Ureter (tissue), 1 donor: ENCODE results near the gene P2RY11. TPM values are rescaled to one million over a fixed set of nuclear protein-coding genes. Genes with fewer than 3 reads are reported as not detected.

Source experiments
- DNase-seq: peaks from one replicate; pipeline ENCODE4 v3.0.0-alpha.2; 2020; ENCODE audit warnings: low spot score
- total RNA-seq: library from RNA; stranded (reverse); gene quantifications from one replicate; pipeline ENCODE4 v1.2.4, GENCODE V29; 2023
- donor health status: DM: yes; HTN: yes; CAD: no.

Gene P2RY11
- total RNA-seq = 25.6 TPM

GRCh38 chr19:10111405-10111811 lies at the start of gene P2RY11:
Gene P2RY11 (plus strand): TSS chr19:10111693. CDS start chr19:10111722, 29 bp downstream.
- no peak for DNase-seq

GRCh38 chr19:10061717-10062310 lies 49.7 kb upstream of the P2RY11 start:
- DNase-seq = no peak

DNA sequence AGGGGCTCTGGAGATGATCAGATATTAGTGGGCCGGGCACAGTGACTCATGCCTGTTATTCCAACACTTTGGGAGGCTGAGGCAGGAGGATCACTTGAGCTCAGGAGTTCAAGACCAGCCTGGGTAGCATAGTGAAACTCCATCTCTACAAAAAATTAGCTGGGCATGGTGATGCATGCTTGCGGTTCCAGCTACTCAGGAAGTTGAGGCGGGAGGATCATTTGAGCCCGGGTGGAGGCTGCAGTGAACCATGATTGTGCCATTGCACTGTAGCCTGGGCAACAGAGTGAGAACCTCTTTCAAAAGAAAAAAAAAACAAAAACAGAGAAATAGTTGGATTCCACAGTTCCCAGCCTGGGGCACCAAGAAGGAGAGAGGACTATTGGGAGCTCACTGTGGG lies 43.3 kb upstream of the P2RY11 start:
- no peak for DNase-seq

- DNase-seq = no peak
Observed at GRCh38 chr19:10069046-10069445, 42.4 kb upstream of the P2RY11 start.

- no peak for DNase-seq
Observed at GRCh38 chr19:10070730-10071446, 40.6 kb upstream of the P2RY11 start.

DNA sequence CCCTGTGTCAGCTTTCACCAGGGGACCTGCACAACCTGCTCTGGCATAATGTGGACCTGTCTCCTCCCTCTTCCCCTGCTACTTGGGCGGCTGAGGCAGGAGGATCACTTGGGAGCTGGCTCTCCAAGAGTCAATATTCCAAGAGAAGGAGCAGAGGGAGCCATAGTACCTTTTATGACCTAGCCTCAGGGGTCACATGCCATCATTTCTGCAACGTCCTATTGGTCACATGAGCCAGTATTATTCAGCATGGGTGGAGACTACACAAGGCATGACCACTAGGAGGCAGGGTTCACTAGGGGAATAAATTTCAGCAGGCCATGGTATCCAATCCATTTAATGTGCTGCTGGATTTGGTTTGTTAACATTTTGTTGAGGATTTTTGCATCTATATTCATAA lies 37.3 kb upstream of the P2RY11 start:
- no peak for DNase-seq

DNA sequence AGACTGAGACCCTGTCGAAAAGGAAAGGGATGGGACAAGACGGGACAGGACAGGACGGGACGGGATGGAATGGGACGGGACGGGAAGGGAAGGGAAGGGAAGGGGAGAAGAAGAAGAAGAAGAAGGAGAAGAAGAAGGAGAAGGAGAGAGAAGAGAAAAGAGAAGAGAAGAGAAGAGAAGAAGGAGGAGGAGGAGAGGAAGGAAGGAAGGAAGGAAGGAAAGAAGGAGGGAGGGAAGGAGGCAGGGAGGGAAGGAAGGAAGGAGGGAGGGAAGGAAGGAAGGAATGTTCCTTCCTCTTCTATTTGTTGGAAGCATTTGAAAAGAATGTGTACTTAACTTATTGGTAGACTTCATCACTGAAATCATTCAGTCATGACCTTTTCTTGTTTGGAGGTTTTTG lies 35.0 kb upstream of the P2RY11 start:
- DNase-seq = no peak

GRCh38 chr19:10078329-10078728 lies 33.2 kb upstream of the P2RY11 start:
- no peak for DNase-seq

- no peak for DNase-seq
Observed at GRCh38 chr19:10079031-10079453, 32.5 kb upstream of the P2RY11 start.

- DNase-seq = no peak
Observed at GRCh38 chr19:10083911-10084310, 27.6 kb upstream of the P2RY11 start.

- no peak for DNase-seq
Observed at GRCh38 chr19:10084803-10085202, 26.7 kb upstream of the P2RY11 start.

DNA sequence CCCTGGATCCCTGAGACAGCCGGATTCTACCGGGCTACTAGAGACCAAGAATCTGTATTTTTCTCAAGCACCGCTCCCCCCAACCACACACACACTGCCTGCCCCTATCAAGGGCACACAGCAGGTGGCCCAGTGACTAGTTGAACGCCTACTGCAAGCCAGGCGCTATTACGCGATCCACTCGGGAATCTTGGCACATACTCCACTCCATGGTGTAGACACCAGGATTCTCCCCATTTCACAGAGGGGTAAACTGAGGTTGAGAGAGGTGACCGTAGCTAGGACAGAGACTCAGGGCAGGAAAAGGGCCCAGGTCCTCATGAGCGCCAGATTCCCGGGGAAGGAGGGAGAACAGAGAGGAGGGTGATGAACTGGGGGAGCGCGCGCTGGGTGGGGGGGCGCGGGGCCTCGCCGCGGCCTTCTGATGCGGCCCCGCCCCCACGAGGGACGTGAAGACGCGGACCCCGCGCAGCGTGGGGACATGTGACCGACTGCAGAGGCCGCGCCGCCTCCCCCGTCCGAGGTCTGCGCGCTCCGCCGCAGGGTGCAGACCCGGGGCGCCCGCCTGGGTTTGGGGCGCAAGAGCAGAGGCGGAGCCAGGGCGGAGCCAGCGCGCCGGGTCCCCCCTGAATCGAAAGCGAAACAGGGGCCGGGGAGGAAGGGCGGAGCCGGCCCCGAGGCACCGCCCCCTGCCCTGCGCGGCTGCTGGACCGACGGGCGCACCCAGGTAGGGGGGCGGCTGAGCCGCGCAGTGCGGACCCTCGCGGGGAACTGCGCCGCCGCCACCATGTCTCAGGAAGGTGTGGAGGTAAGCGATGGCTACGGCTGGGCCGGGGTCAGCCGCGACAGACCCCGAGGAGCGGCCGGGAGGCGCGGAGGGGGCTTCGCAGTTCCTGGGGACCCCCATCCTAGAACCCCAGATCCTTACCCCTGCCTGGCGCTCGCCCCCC lies 25.6 kb upstream of the P2RY11 start, which contains the start of gene SHFL:
Gene SHFL, plus strand, starts transcription at position 677 of the 950 bp plus-strand sequence. Its CDS starts 111 bp downstream, at position 788.
- DNase-seq = peak; percentile 80

DNA sequence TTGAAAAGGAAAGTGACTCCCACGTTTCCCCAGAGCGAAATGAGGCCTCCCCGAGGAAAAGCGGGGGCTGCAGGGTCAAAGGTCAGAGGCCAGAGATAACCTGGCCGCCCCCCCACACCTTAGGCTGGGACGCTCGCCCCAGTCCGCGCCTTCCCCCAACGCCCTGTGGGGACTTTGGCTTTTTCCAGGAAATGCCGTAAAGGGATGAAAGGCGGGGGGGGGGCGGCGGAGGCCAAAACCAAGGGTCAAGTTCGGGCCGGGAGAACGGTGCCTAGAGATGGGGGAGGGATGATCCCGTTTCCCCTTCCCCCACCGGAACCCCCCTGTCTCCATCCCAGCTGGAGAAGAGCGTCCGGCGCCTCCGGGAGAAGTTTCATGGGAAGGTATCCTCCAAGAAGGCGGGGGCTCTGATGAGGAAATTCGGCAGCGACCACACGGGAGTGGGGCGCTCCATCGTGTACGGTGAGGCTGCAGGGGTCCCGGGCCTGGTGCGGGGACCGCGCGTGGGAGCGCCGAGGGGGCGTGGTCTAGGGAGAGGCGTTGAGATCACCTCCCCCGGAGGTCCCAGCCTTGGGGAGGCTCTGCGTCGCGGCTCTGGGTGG lies 24.8 kb upstream of the P2RY11 start:
- DNase-seq = no peak

DNA sequence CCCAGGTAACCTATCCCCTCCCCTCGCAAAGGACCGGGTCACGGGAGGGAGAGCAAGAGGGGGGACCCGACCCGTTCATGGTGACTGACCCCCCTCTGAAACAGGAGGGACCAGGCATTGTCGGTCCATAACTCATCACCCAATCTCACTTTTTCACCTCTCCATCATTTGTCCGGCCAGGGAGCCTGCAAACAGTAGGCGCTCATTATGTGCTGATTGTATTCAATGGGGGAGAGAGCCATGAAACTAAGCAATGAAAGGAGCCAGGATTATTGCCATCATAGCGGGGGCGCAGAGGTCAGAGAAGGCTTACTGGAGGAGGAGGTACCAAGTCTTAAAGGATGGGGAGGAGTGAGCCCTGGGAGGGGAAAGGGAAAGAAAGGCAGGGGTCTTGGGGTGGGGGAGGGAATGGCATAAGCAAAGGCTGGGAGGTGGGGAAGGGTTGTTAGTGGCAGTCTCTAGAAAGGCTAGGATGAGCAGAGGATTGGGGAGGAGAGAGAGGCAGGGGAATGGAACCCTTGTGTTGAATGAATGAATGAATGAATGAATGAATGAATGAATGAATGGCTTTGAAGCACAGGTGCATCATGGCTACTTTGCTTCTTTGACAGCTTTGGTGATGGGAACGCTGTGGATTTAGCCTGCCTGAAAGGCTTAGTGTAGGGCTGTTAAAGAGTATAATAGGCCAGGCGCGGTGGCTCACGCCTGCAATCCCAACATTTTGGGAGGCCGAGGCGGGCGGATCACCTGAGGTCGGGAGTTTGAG lies 24.0 kb upstream of the P2RY11 start:
- DNase-seq = no peak

GRCh38 chr19:10088949-10089554 lies 22.4 kb upstream of the P2RY11 start:
- DNase-seq = no peak

DNA sequence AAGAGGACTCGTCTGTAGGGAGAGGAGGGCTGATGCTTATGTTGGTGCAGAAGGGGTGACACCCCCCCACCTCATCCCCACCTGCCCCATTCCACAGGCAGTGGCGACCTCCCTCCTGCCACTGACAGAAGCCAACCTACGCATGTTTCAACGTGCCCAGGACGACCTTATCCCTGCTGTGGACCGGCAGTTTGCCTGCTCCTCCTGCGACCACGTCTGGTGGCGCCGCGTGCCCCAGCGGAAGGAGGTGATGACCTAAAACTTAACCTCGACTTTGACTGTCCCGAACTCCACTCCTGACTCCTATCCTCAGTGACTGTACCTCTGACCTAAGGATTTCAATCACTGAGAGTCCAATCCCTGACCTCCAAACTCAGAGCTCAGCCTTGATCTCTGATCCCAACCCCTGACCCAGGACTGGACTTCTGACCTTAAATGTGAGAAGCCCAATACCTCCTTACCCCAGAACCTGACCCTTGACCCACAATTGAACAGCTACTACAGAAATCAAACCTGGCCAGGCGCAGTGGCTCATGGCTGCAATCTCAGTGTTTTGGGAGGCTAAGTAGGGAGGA lies 21.6 kb upstream of the P2RY11 start:
- no peak for DNase-seq

- DNase-seq = no peak
Observed at GRCh38 chr19:10091370-10091687, 20.2 kb upstream of the P2RY11 start.

- DNase-seq = no peak
Observed at GRCh38 chr19:10091895-10092641, 19.4 kb upstream of the P2RY11 start.

GRCh38 chr19:10092648-10093294 lies 18.7 kb upstream of the P2RY11 start:
- DNase-seq = no peak
